GM18498 (cell line): ENCODE data around the gene ANKRD50.

Source experiments
- ATAC-seq: cut with Tn5 transposase; IDR thresholded peaks from one replicate; pipeline ENCODE4 v1.9.1; 2021; ENCODE audit warnings: mild to moderate bottlenecking, moderate library complexity; ENCODE audit not compliant: unreplicated experiment

ANKRD50 gene

GRCh38 chr4:124710911-124711310 lies 1.6 kb downstream of the ANKRD50 start:
- ATAC-seq = no peak

GRCh38 chr4:124710015-124710741 lies 2.4 kb downstream of the ANKRD50 start:
- ATAC-seq = no peak

GRCh38 chr4:124708517-124709300 lies 3.8 kb downstream of the ANKRD50 start:
- ATAC-seq = no peak

- no peak for ATAC-seq
These were observed 7.1 kb downstream of the ANKRD50 start for GRCh38 chr4:124705393-124705792.

GRCh38 chr4:124703154-124703553 lies 9.4 kb downstream of the ANKRD50 start:
- ATAC-seq = peak; percentile 56

- no peak for ATAC-seq
These were observed 15.1 kb downstream of the ANKRD50 start for GRCh38 chr4:124697441-124697840.

GRCh38 chr4:124696182-124696581 lies 16.4 kb downstream of the ANKRD50 start:
- ATAC-seq = no peak

GRCh38 chr4:124694946-124695598 lies 17.5 kb downstream of the ANKRD50 start:
- no peak for ATAC-seq

GRCh38 chr4:124694306-124694705 lies 18.2 kb downstream of the ANKRD50 start:
- no peak for ATAC-seq

- ATAC-seq = no peak
These were observed 20.7 kb downstream of the ANKRD50 start for GRCh38 chr4:124691801-124692200.

- ATAC-seq = no peak
These were observed 26.3 kb downstream of the ANKRD50 start for GRCh38 chr4:124686279-124686678.

GRCh38 chr4:124685851-124686250 lies 26.7 kb downstream of the ANKRD50 start:
- no peak for ATAC-seq

GRCh38 chr4:124684301-124684700 lies 28.2 kb downstream of the ANKRD50 start:
- no peak for ATAC-seq

GRCh38 chr4:124682384-124682783 lies 30.1 kb downstream of the ANKRD50 start:
- no peak for ATAC-seq

- no peak for ATAC-seq
These were observed 46.0 kb downstream of the ANKRD50 start for GRCh38 chr4:124666496-124666895.

- no peak for ATAC-seq
These were observed 53.7 kb downstream of the ANKRD50 start for GRCh38 chr4:124658795-124659194.

- ATAC-seq = no peak
These were observed 61.9 kb downstream of the ANKRD50 start for GRCh38 chr4:124650614-124651013.

- no peak for ATAC-seq
These were observed 64.9 kb downstream of the ANKRD50 start for GRCh38 chr4:124647599-124647998.

GRCh38 chr4:124644621-124645020 lies 67.9 kb downstream of the ANKRD50 start:
- no peak for ATAC-seq

GRCh38 chr4:124642846-124643245 lies 69.7 kb downstream of the ANKRD50 start:
- ATAC-seq = peak; percentile 69

- peak; percentile 74 for ATAC-seq
These were observed 70.7 kb downstream of the ANKRD50 start for GRCh38 chr4:124641715-124642381.
